T follicular helper cell (primary cell): Measurements from ENCODE around the gene LST1.

Experiments used
- DNase-seq: peaks from one replicate; pipeline ENCODE4 v3.0.0-alpha.2; 2020; ENCODE audit warnings: low read depth

The LST1 gene

GRCh38 chr6:31619805-31620585, 33.9 kb downstream of the LST1 start:
- peak; percentile 95 for DNase-seq

- DNase-seq = peak; percentile 73
These were observed 34.7 kb downstream of the LST1 start, which contains the start of gene PRRC2A for GRCh38 chr6:31620586-31621319. Gene PRRC2A, plus strand, starts transcription at chr6:31620715. Its CDS starts 2,075 bp downstream, at chr6:31622790.

GRCh38 chr6:31621320-31621939, 35.4 kb downstream of the LST1 start:
- no peak for DNase-seq

- no peak for DNase-seq
These were observed 35.9 kb downstream of the LST1 start for GRCh38 chr6:31621991-31622390.

GRCh38 chr6:31622684-31623091, 36.6 kb downstream of the LST1 start:
- no peak for DNase-seq

- no peak for DNase-seq
These were observed 38.0 kb downstream of the LST1 start for GRCh38 chr6:31624070-31624469.

GRCh38 chr6:31626952-31627351, 40.9 kb downstream of the LST1 start:
- no peak for DNase-seq

GRCh38 chr6:31627690-31628287, 41.7 kb downstream of the LST1 start:
- DNase-seq = no peak

- DNase-seq = no peak
These were observed 42.9 kb downstream of the LST1 start for GRCh38 chr6:31629014-31629413.

- DNase-seq = no peak
These were observed 44.3 kb downstream of the LST1 start for GRCh38 chr6:31630177-31630934.

GRCh38 chr6:31631209-31631608, 45.1 kb downstream of the LST1 start:
- no peak for DNase-seq

- no peak for DNase-seq
These were observed 45.7 kb downstream of the LST1 start for GRCh38 chr6:31631681-31632278.

GRCh38 chr6:31632279-31632946, 46.3 kb downstream of the LST1 start:
- no peak for DNase-seq

- DNase-seq = no peak
These were observed 47.4 kb downstream of the LST1 start for GRCh38 chr6:31633447-31633846.

GRCh38 chr6:31634131-31634530, 48.1 kb downstream of the LST1 start:
- DNase-seq = no peak

- DNase-seq = no peak
These were observed 49.0 kb downstream of the LST1 start for GRCh38 chr6:31634969-31635575.

GRCh38 chr6:31636698-31637596, 50.9 kb downstream of the LST1 start:
- DNase-seq = no peak
